Upper lobe of left lung (tissue), 4 donors: Measurements from ENCODE around the gene HK1.

Source experiments
- EP300 ChIP-seq, 4 donors: sonication (generic); formaldehyde crosslinking; IDR thresholded peaks; one replicate each; pipeline ENCODE4 v1.5.1; 2017; ENCODE audit warnings: antibody characterized with exemption in 4 of 4, control low read depth in 2 of 4
- POLR2AphosphoS5 ChIP-seq, 2 donors: sonication (generic); formaldehyde crosslinking; IDR thresholded peaks; one replicate each; pipeline ENCODE4 v1.5.1; 2017; ENCODE audit warnings: antibody characterized with exemption in 2 of 2
- TF ChIP-seq, protein P1 (sequence below), 6 experiments: fragments of 450-650 bp in 4 of 6; fragments of 200-600 bp in 2 of 6; sonication (generic) in 2 of 6; IDR thresholded peaks; one replicate each; pipeline ENCODE4 v1.5.1; 2016 to 2019; ENCODE audit warnings: antibody characterized with exemption in 6 of 6

DNA sequence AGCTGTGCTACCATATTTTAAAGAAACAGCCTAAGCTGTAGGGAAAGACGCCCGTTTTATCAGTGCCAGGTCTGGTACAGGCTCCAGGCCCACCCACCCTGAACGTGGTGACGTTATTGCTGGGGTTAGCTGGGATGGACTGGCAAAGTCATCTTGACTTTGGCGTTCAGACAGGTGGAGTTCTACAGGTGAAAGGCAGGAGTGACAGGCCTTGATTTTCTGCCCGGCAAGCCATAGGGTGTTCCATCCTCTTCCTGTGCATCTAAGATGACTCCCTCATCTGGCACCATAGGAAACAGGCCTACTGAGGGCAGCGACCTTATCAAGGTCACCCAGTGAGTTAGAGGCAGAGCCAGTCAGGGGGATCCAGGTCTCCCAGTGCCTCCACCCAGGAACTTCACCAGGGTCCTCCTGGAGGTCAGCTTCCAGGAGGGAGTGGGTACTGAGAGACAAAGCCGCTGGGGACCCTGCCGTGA, 41.6 kb downstream of the HK1 start:
- TF ChIP-seq POLR2AphosphoS5 (IDR thresholded peaks at IDR 0.05) = no peak
- TF ChIP-seq, protein P1, sequence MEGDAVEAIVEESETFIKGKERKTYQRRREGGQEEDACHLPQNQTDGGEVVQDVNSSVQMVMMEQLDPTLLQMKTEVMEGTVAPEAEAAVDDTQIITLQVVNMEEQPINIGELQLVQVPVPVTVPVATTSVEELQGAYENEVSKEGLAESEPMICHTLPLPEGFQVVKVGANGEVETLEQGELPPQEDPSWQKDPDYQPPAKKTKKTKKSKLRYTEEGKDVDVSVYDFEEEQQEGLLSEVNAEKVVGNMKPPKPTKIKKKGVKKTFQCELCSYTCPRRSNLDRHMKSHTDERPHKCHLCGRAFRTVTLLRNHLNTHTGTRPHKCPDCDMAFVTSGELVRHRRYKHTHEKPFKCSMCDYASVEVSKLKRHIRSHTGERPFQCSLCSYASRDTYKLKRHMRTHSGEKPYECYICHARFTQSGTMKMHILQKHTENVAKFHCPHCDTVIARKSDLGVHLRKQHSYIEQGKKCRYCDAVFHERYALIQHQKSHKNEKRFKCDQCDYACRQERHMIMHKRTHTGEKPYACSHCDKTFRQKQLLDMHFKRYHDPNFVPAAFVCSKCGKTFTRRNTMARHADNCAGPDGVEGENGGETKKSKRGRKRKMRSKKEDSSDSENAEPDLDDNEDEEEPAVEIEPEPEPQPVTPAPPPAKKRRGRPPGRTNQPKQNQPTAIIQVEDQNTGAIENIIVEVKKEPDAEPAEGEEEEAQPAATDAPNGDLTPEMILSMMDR (IDR thresholded peaks at IDR 0.05) = no peak
- no peak for TF ChIP-seq EP300 (IDR thresholded peaks at IDR 0.05)
